ENCODE results near the gene TBC1D5. TPM values are rescaled to one million over a fixed set of nuclear protein-coding genes. Genes with fewer than 3 reads are reported as not detected.

TBC1D5 gene
- total RNA-seq, 1 experiment from 2014 or later, result 33.9 TPM

DNA sequence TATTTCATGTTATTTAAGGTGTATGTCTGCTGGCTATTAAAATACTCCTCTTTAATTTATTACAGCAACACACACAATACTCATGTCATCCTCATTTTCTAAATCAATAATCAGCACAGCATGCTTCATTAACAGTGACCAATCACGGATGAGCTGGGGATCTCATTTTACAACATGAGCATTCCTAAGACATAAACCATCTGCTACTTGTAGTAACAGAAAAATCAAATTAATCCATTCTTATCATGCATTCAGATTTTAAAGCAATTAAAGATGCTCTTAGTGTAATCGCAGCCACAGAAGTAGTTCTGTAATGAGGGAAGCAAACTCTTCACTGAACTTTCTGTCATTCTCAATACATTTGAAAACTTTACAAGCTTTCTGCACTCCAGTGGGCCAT lies 191.1 kb downstream of the TBC1D5 start (continued):
- TF ChIP-seq CEBPB (IDR thresholded peaks at IDR 0.05; ENCODE audit: low read depth), result no peak
- TF ChIP-seq SRF (IDR thresholded peaks at IDR 0.05; ENCODE audit: low read depth), result no peak
- TF ChIP-seq, protein P1, sequence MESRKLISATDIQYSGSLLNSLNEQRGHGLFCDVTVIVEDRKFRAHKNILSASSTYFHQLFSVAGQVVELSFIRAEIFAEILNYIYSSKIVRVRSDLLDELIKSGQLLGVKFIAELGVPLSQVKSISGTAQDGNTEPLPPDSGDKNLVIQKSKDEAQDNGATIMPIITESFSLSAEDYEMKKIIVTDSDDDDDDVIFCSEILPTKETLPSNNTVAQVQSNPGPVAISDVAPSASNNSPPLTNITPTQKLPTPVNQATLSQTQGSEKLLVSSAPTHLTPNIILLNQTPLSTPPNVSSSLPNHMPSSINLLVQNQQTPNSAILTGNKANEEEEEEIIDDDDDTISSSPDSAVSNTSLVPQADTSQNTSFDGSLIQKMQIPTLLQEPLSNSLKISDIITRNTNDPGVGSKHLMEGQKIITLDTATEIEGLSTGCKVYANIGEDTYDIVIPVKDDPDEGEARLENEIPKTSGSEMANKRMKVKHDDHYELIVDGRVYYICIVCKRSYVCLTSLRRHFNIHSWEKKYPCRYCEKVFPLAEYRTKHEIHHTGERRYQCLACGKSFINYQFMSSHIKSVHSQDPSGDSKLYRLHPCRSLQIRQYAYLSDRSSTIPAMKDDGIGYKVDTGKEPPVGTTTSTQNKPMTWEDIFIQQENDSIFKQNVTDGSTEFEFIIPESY (IDR thresholded peaks at IDR 0.05; ENCODE audit: extremely low read depth, insufficient replicate concordance, low read length), result no peak
- no peak for TF ChIP-seq EZH2phosphoT487 (IDR thresholded peaks at IDR 0.05; ENCODE audit: borderline replicate concordance)

- intact Hi-C loops (cut with micrococcal nuclease), result no loop called here
- Histone ChIP-seq H3K36me3 (ENCODE audit: control insufficient read depth in 1 of 2, insufficient read depth in 2 of 2, low read length in 2 of 2) (no peaks in the 10 kb centered on the region), H3K79me2 (ENCODE audit: insufficient read depth, low read length) (no peaks in the 10 kb centered on the region), H2AFZ (ENCODE audit: low read depth, low read length, poor library complexity, severe bottlenecking) (no peak overlapping the region), H3K9me2 (ENCODE audit: insufficient read depth) (no peaks in the 10 kb centered on the region), H4K20me1 (ENCODE audit: insufficient read depth) (no peaks in the 10 kb centered on the region), H3K9me3 (ENCODE audit: control insufficient read depth in 1 of 2, insufficient read depth in 1 of 2, low read depth in 1 of 2, low read length in 2 of 2) (no peaks in the 10 kb centered on the region), H3K4me2 (ENCODE audit: low read length) (no peak overlapping the region), H3K4me1 (ENCODE audit: control insufficient read depth in 1 of 2, insufficient read depth in 2 of 2, low read length in 2 of 2) (no peaks in the 10 kb centered on the region), H3K27me3 (ENCODE audit: insufficient read depth, low read length) (no peaks in the 10 kb centered on the region), H3K9ac (ENCODE audit: low read length) (no peak overlapping the region), H3K4me3 (replicated peaks in 1 of 2; ENCODE audit: low read depth in 1 of 2, low read length in 2 of 2) (no peak overlapping the region), H3K27ac (ENCODE audit: low read depth, low read length) (no peak overlapping the region)
- DNase-seq (ENCODE audit: low read depth, low spot score), result no peak
- ATAC-seq, result no peak
- CTCF ChIA-PET, result no interaction called here
- no TSS peak for BruUV-seq (replicated peaks)
- POLR2A ChIA-PET, result no interaction called here
- TF ChIP-seq JUND (IDR thresholded peaks at IDR 0.05), result no peak
- RAD21 ChIA-PET (ENCODE audit: low non-redundant PET in 1 of 2, low total read pairs in 2 of 2, uncharacterized antibody in 2 of 2, unreplicated experiment in 2 of 2), result no interaction called here
These were observed 191.8 kb downstream of the TBC1D5 start for GRCh38 chr3:17550624-17551023.

Measured in HCT116 (cell line).